ENCODE results near the gene TMC5. TPM values are rescaled to one million over a fixed set of nuclear protein-coding genes. Genes with fewer than 3 reads are reported as not detected.

Gene TMC5
- total and polyA plus RNA-seq, 2 of the 13 experiments (the other 11 are each of a cell fraction or from before 2014, with no cell fraction given) = 0.09 to 0.41 TPM

- no peak for TF ChIP-seq ZBTB25 (CRISPR knock-in tag; IDR thresholded peaks at IDR 0.05)
- TF ChIP-seq SMAD1 (CRISPR knock-in tag; IDR thresholded peaks at IDR 0.05; ENCODE audit: borderline replicate concordance, low read depth) = no peak
- no peak for TF ChIP-seq DMTF1 (CRISPR knock-in tag; IDR thresholded peaks at IDR 0.05)
- no peak for TF ChIP-seq RNF2 (conservative IDR thresholded peaks at IDR 0.05; ENCODE audit: low read depth)
- no peak for TF ChIP-seq AFF4 (CRISPR knock-in tag; IDR thresholded peaks at IDR 0.05)
- no peak for TF ChIP-seq ZNF251 (CRISPR knock-in tag; IDR thresholded peaks at IDR 0.05)
- TF ChIP-seq ZNF558 (CRISPR knock-in tag; IDR thresholded peaks at IDR 0.05; ENCODE audit: borderline replicate concordance) = no peak; the same call in 1 of the 2 replicates
- no peak for TF ChIP-seq NONO (IDR thresholded peaks at IDR 0.05)
- TF ChIP-seq NONO (CRISPR knock-in tag; conservative IDR thresholded peaks at IDR 0.05) = no peak
- no peak for TF ChIP-seq ARNT (IDR thresholded peaks at IDR 0.05)
- no peak for TF ChIP-seq REXO4 (CRISPR knock-in tag; IDR thresholded peaks at IDR 0.05; ENCODE audit: borderline replicate concordance)
- TF ChIP-seq ZC3H4 (CRISPR knock-in tag; IDR thresholded peaks at IDR 0.05; ENCODE audit: borderline replicate concordance) = no peak
- peak; percentile 24; the same call in 1 of the 2 replicates for TF ChIP-seq KLF12 (CRISPR knock-in tag; IDR thresholded peaks at IDR 0.05; ENCODE audit: borderline replicate concordance)
- TF ChIP-seq MED13 (CRISPR knock-in tag; IDR thresholded peaks at IDR 0.05) = no peak
- no peak for TF ChIP-seq ZNF639 (CRISPR knock-in tag; conservative IDR thresholded peaks at IDR 0.05)
- TF ChIP-seq ZNF234 (CRISPR knock-in tag; conservative IDR thresholded peaks at IDR 0.05) = no peak
- no peak for TF ChIP-seq KLF16 (CRISPR knock-in tag; IDR thresholded peaks at IDR 0.05)
- TF ChIP-seq ISL2 (CRISPR knock-in tag; IDR thresholded peaks at IDR 0.05) = no peak
- TF ChIP-seq ZBTB21 (CRISPR knock-in tag; IDR thresholded peaks at IDR 0.05) = no peak
- no peak for TF ChIP-seq FOXA3 (CRISPR knock-in tag; IDR thresholded peaks at IDR 0.05)
- TF ChIP-seq REL (CRISPR knock-in tag; conservative IDR thresholded peaks at IDR 0.05) = no peak
Measured at GRCh38 chr16:19523184-19523558, 105.5 kb downstream of the TMC5 start (continued).
